GM23338 (cell line): ENCODE data around the gene PAQR8. TPM values are rescaled to one million over a fixed set of nuclear protein-coding genes. Genes with fewer than 3 reads are reported as not detected.

Source experiments
- ATAC-seq: fragments of 200-7000 bp; cut with Tn5 transposase; 3 replicates; pipeline ENCODE4 v1.9.1; 2020
- DNase-seq: peaks from one replicate; pipeline ENCODE4 v3.0.0-alpha.2; 2015; ENCODE audit warnings: low spot score
- H2AFZ ChIP-seq: fragments of 200-600 bp; sonication (generic); 2 replicates; pipeline ENCODE4 v1.8.0; 2016; ENCODE audit warnings: antibody characterized with exemption, mild to moderate bottlenecking, moderate library complexity
- H3F3A ChIP-seq: fragments of 200-600 bp; sonication (generic); replicated peaks from 2 replicates; pipeline ENCODE4 v1.8.0; 2017; ENCODE audit warnings: antibody characterized with exemption, mixed run types, low read depth
- H3K27ac ChIP-seq: fragments of 200-600 bp; sonication (generic); 2 replicates; pipeline ENCODE4 v1.6.1; 2016; ENCODE audit warnings: low read depth
- H3K27me3 ChIP-seq: fragments of 200-600 bp; sonication (generic); 2 replicates; pipeline ENCODE4 v1.8.0; 2016; ENCODE audit warnings: mild to moderate bottlenecking, mixed run types, moderate library complexity; ENCODE audit not compliant: insufficient read depth
- H3K36me3 ChIP-seq: fragments of 200-600 bp; sonication (generic); 2 replicates; pipeline ENCODE4 v1.8.0; 2016; ENCODE audit warnings: mild to moderate bottlenecking; ENCODE audit not compliant: insufficient read depth
- H3K4me1 ChIP-seq: fragments of 200-600 bp; sonication (generic); 2 replicates; pipeline ENCODE4 v1.8.0; 2016; ENCODE audit warnings: mild to moderate bottlenecking, moderate library complexity; ENCODE audit not compliant: insufficient read depth
- H3K4me2 ChIP-seq: fragments of 200-600 bp; sonication (generic); 2 replicates; pipeline ENCODE4 v1.7.1; 2017; ENCODE audit warnings: mixed run types
- H3K4me3 ChIP-seq: fragments of 200-600 bp; sonication (generic); 2 replicates; pipeline ENCODE4 v1.6.1; 2016; ENCODE audit warnings: mixed run types
- H3K79me2 ChIP-seq: fragments of 200-600 bp; sonication (generic); replicated peaks from 2 replicates; pipeline ENCODE4 v1.8.0; 2017; ENCODE audit warnings: mild to moderate bottlenecking; ENCODE audit not compliant: insufficient read depth
- H3K9me2 ChIP-seq: fragments of 200-600 bp; sonication (generic); 2 replicates; pipeline ENCODE4 v1.8.0; 2017; ENCODE audit not compliant: insufficient read depth
- H4K20me1 ChIP-seq: fragments of 200-600 bp; sonication (generic); replicated peaks from 2 replicates; pipeline ENCODE4 v1.8.0; 2017; ENCODE audit warnings: mild to moderate bottlenecking; ENCODE audit not compliant: insufficient read depth
- H3K27ac Mint-ChIP-seq: 2 replicates; pipeline ENCODE4 v1.8.0; 2020; ENCODE audit warnings: inconsistent platforms, mild to moderate bottlenecking, moderate library complexity, mixed read lengths
- H3K27me3 Mint-ChIP-seq: 3 replicates; pipeline ENCODE4 v1.8.0; 2022; ENCODE audit warnings: low read depth, mild to moderate bottlenecking, moderate library complexity, mixed read lengths, inconsistent platforms; ENCODE audit not compliant: insufficient read depth, poor library complexity
- H3K36me3 Mint-ChIP-seq: 3 replicates; pipeline ENCODE4 v1.8.0; 2021; ENCODE audit warnings: low read depth, mild to moderate bottlenecking, inconsistent platforms, moderate library complexity, mixed read lengths
- H3K4me1 Mint-ChIP-seq: 3 replicates; pipeline ENCODE4 v1.8.0; 2020; ENCODE audit warnings: mild to moderate bottlenecking, inconsistent platforms, mixed read lengths
- H3K4me3 Mint-ChIP-seq: 3 replicates; pipeline ENCODE4 v1.8.0; 2021; ENCODE audit warnings: moderate library complexity, mild to moderate bottlenecking, inconsistent platforms, mixed read lengths
- H3K9me3 Mint-ChIP-seq: 3 replicates; pipeline ENCODE4 v1.8.0; 2020; ENCODE audit warnings: moderate library complexity, mild to moderate bottlenecking, inconsistent platforms, mixed read lengths
- CREB1 ChIP-seq: fragments of 250-450 bp; sonication (Bioruptor Pico); IDR thresholded peaks from 2 replicates; pipeline ENCODE4 v1.5.0; 2020; ENCODE audit warnings: low read depth, mild to moderate bottlenecking, moderate library complexity
- EZH2 ChIP-seq: fragments of 200-600 bp; sonication (generic); IDR thresholded peaks from one replicate; pipeline ENCODE4 v1.8.0; 2017; ENCODE audit warnings: antibody characterized with exemption, mild to moderate bottlenecking, low read depth; ENCODE audit not compliant: unreplicated experiment
- EZH2phosphoT487 ChIP-seq: fragments of 200-600 bp; sonication (generic); IDR thresholded peaks from one replicate; pipeline ENCODE4 v1.8.1; 2018; ENCODE audit warnings: antibody characterized with exemption; ENCODE audit not compliant: unreplicated experiment
- JUNB ChIP-seq: IDR thresholded peaks from one replicate; pipeline ENCODE4 v1.6.1; 2016; ENCODE audit warnings: antibody characterized with exemption; ENCODE audit not compliant: unreplicated experiment
- NANOG ChIP-seq: IDR thresholded peaks from 2 replicates; pipeline ENCODE4 v1.6.1; 2016; ENCODE audit warnings: antibody characterized with exemption, borderline replicate concordance
- POLR2AphosphoS5 ChIP-seq: IDR thresholded peaks from 2 replicates; pipeline ENCODE4 v1.6.1; 2016; ENCODE audit warnings: antibody characterized with exemption, low read depth
- STAT1 ChIP-seq: IDR thresholded peaks from one replicate; pipeline ENCODE4 v1.6.1; 2016; ENCODE audit warnings: antibody characterized with exemption; ENCODE audit not compliant: unreplicated experiment
- ZNF114 ChIP-seq: fragments of 250-450 bp; sonication (Bioruptor Pico); IDR thresholded peaks from 2 replicates; pipeline ENCODE4 v1.5.0; 2020; ENCODE audit warnings: mild to moderate bottlenecking, moderate library complexity
- ZNF331 ChIP-seq: fragments of 250-450 bp; sonication (Bioruptor Pico); IDR thresholded peaks from 2 replicates; pipeline ENCODE4 v1.5.0; 2020; ENCODE audit warnings: low read depth, mild to moderate bottlenecking, moderate library complexity
- polyA plus RNA-seq: library from polyadenylated mRNA; unstranded; fragments of >200 nt; fragmentation: Nextera tagmentation; extraction: Ambion mirVana; gene quantifications from 2 replicates; pipeline ENCODE4 v1.2.1, GENCODE V29; 2016
- total RNA-seq: library from RNA; depleted of rRNA; stranded (reverse); fragments of >200 nt; shearing (Covaris generic); gene quantifications from 2 replicates; pipeline ENCODE4 v1.2.3, GENCODE V29; 2014
- TF ChIP-seq, protein P1 (sequence below): fragments of 250-450 bp; sonication (Bioruptor Pico); IDR thresholded peaks from 2 replicates; pipeline ENCODE4 v1.5.0; 2020; ENCODE audit warnings: mild to moderate bottlenecking, moderate library complexity
- TF ChIP-seq, protein P2 (sequence below): IDR thresholded peaks from 2 replicates; pipeline ENCODE4 v1.6.1; 2016; ENCODE audit warnings: antibody characterized with exemption
- TF ChIP-seq, protein P3 (sequence below): IDR thresholded peaks from one replicate; pipeline ENCODE4 v1.6.1; 2018; ENCODE audit warnings: antibody characterized with exemption; ENCODE audit not compliant: unreplicated experiment
- TF ChIP-seq, protein P4 (sequence below), 2 experiments: fragments of 200-600 bp in 1 of 2; sonication (generic) in 1 of 2; conservative IDR thresholded peaks; 2 replicates each; pipeline versions ENCODE4 v1.5.1 to v1.6.1; 2016 to 2017; ENCODE audit warnings: antibody characterized with exemption in 2 of 2, low read depth in 2 of 2, mild to moderate bottlenecking in 2 of 2, moderate library complexity in 1 of 2

The PAQR8 gene
- total and polyA plus RNA-seq, 2 experiments from 2014 or later, result 3.6 to 11.2 TPM

DNA sequence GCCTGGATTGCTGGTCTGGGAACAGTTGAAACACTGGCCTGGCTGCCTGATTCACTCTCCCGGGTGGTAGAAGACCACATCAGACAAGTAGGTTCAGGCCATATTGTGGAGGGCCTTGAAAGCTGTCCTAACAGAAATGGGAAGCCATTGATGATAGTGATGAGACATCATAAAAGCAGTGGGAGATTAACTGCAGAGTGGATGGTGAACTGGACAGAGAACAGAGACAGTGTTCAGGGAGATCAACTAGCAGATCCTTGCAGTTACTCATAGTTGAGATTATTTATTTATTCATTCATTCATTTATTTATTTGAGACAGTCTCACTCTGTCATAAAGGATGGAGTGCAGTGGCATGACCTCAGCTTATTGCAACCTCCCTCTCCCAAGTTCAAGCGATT is 47.2 kb upstream of the PAQR8 start:
- ATAC-seq (no peak), DNase-seq (no peak)
- no peak overlapping the region for H3K4me3 Mint-ChIP-seq
- H3K4me2 ChIP-seq, result no peak overlapping the region
- H3K27me3 ChIP-seq, result no peaks in the 10 kb centered on the region
- 0 out of 3 replicates have a peak, but pooled peaks cover 3% of the 10 kb centered on the region for H3K4me1 Mint-ChIP-seq
- H3K27me3 Mint-ChIP-seq, result peaks cover 7% of the 10 kb centered on the region
- no peak overlapping the region for H3K4me3 ChIP-seq
- H3K36me3 Mint-ChIP-seq, result no peaks in the 10 kb centered on the region
- H3K27ac ChIP-seq, result no peak overlapping the region
- H3K27ac Mint-ChIP-seq, result no peak overlapping the region
- H3F3A ChIP-seq, result no peaks in the 10 kb centered on the region
- no peaks in the 10 kb centered on the region for H3K79me2 ChIP-seq
- no peak for TF ChIP-seq ZNF114 (CRISPR knock-in tag)
- TF ChIP-seq EZH2phosphoT487, result no peak
- TF ChIP-seq, protein P1, sequence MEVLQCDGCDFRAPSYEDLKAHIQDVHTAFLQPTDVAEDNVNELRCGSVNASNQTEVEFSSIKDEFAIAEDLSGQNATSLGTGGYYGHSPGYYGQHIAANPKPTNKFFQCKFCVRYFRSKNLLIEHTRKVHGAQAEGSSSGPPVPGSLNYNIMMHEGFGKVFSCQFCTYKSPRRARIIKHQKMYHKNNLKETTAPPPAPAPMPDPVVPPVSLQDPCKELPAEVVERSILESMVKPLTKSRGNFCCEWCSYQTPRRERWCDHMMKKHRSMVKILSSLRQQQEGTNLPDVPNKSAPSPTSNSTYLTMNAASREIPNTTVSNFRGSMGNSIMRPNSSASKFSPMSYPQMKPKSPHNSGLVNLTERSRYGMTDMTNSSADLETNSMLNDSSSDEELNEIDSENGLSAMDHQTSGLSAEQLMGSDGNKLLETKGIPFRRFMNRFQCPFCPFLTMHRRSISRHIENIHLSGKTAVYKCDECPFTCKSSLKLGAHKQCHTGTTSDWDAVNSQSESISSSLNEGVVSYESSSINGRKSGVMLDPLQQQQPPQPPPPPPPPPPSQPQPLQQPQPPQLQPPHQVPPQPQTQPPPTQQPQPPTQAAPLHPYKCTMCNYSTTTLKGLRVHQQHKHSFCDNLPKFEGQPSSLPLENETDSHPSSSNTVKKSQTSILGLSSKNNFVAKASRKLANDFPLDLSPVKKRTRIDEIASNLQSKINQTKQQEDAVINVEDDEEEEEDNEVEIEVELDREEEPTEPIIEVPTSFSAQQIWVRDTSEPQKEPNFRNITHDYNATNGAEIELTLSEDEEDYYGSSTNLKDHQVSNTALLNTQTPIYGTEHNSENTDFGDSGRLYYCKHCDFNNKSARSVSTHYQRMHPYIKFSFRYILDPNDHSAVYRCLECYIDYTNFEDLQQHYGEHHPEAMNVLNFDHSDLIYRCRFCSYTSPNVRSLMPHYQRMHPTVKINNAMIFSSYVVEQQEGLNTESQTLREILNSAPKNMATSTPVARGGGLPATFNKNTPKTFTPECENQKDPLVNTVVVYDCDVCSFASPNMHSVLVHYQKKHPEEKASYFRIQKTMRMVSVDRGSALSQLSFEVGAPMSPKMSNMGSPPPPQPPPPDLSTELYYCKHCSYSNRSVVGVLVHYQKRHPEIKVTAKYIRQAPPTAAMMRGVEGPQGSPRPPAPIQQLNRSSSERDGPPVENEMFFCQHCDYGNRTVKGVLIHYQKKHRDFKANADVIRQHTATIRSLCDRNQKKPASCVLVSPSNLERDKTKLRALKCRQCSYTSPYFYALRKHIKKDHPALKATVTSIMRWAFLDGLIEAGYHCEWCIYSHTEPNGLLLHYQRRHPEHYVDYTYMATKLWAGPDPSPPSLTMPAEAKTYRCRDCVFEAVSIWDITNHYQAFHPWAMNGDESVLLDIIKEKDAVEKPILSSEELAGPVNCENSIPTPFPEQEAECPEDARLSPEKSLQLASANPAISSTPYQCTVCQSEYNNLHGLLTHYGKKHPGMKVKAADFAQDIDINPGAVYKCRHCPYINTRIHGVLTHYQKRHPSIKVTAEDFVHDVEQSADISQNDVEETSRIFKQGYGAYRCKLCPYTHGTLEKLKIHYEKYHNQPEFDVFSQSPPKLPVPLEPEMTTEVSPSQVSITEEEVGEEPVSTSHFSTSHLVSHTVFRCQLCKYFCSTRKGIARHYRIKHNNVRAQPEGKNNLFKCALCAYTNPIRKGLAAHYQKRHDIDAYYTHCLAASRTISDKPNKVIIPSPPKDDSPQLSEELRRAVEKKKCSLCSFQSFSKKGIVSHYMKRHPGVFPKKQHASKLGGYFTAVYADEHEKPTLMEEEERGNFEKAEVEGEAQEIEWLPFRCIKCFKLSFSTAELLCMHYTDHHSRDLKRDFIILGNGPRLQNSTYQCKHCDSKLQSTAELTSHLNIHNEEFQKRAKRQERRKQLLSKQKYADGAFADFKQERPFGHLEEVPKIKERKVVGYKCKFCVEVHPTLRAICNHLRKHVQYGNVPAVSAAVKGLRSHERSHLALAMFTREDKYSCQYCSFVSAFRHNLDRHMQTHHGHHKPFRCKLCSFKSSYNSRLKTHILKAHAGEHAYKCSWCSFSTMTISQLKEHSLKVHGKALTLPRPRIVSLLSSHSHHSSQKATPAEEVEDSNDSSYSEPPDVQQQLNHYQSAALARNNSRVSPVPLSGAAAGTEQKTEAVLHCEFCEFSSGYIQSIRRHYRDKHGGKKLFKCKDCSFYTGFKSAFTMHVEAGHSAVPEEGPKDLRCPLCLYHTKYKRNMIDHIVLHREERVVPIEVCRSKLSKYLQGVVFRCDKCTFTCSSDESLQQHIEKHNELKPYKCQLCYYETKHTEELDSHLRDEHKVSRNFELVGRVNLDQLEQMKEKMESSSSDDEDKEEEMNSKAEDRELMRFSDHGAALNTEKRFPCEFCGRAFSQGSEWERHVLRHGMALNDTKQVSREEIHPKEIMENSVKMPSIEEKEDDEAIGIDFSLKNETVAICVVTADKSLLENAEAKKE, result no peak
- TF ChIP-seq, protein P2, sequence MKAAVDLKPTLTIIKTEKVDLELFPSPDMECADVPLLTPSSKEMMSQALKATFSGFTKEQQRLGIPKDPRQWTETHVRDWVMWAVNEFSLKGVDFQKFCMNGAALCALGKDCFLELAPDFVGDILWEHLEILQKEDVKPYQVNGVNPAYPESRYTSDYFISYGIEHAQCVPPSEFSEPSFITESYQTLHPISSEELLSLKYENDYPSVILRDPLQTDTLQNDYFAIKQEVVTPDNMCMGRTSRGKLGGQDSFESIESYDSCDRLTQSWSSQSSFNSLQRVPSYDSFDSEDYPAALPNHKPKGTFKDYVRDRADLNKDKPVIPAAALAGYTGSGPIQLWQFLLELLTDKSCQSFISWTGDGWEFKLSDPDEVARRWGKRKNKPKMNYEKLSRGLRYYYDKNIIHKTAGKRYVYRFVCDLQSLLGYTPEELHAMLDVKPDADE, result no peak
- TF ChIP-seq NANOG, result no peak
- TF ChIP-seq, protein P3, sequence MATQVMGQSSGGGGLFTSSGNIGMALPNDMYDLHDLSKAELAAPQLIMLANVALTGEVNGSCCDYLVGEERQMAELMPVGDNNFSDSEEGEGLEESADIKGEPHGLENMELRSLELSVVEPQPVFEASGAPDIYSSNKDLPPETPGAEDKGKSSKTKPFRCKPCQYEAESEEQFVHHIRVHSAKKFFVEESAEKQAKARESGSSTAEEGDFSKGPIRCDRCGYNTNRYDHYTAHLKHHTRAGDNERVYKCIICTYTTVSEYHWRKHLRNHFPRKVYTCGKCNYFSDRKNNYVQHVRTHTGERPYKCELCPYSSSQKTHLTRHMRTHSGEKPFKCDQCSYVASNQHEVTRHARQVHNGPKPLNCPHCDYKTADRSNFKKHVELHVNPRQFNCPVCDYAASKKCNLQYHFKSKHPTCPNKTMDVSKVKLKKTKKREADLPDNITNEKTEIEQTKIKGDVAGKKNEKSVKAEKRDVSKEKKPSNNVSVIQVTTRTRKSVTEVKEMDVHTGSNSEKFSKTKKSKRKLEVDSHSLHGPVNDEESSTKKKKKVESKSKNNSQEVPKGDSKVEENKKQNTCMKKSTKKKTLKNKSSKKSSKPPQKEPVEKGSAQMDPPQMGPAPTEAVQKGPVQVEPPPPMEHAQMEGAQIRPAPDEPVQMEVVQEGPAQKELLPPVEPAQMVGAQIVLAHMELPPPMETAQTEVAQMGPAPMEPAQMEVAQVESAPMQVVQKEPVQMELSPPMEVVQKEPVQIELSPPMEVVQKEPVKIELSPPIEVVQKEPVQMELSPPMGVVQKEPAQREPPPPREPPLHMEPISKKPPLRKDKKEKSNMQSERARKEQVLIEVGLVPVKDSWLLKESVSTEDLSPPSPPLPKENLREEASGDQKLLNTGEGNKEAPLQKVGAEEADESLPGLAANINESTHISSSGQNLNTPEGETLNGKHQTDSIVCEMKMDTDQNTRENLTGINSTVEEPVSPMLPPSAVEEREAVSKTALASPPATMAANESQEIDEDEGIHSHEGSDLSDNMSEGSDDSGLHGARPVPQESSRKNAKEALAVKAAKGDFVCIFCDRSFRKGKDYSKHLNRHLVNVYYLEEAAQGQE, result no peak
- TF ChIP-seq POLR2AphosphoS5, result no peak
- TF ChIP-seq CREB1 (CRISPR knock-in tag), result no peak
- no peak for TF ChIP-seq ZNF331 (CRISPR knock-in tag)
- TF ChIP-seq, protein P4, sequence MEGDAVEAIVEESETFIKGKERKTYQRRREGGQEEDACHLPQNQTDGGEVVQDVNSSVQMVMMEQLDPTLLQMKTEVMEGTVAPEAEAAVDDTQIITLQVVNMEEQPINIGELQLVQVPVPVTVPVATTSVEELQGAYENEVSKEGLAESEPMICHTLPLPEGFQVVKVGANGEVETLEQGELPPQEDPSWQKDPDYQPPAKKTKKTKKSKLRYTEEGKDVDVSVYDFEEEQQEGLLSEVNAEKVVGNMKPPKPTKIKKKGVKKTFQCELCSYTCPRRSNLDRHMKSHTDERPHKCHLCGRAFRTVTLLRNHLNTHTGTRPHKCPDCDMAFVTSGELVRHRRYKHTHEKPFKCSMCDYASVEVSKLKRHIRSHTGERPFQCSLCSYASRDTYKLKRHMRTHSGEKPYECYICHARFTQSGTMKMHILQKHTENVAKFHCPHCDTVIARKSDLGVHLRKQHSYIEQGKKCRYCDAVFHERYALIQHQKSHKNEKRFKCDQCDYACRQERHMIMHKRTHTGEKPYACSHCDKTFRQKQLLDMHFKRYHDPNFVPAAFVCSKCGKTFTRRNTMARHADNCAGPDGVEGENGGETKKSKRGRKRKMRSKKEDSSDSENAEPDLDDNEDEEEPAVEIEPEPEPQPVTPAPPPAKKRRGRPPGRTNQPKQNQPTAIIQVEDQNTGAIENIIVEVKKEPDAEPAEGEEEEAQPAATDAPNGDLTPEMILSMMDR (conservative IDR thresholded peaks at IDR 0.05; ENCODE audit: low read depth in 2 of 2), result no peak
- TF ChIP-seq EZH2, result no peak
- TF ChIP-seq JUNB, result no peak
- TF ChIP-seq STAT1, result no peak
- no peaks in the 10 kb centered on the region for H3K4me1 ChIP-seq
- H3K9me2 ChIP-seq, result no peaks in the 10 kb centered on the region
- H3K9me3 Mint-ChIP-seq, result no peaks in the 10 kb centered on the region
- H2AFZ ChIP-seq, result no peak overlapping the region
- H4K20me1 ChIP-seq, result no peaks in the 10 kb centered on the region
- H3K36me3 ChIP-seq, result no peaks in the 10 kb centered on the region
